ENCODE measurements around the gene BRAF.

GRCh38 chr7:140672382-140673062 lies 252.2 kb downstream of the BRAF start, which contains the start of gene ADCK2:
- TF ChIP-seq CTCF (IDR thresholded peaks at IDR 0.05), result no peak
- TF ChIP-seq EP300 (IDR thresholded peaks at IDR 0.05), result no peak

All from tibial nerve (tissue), 4 donors.